Measurements from ENCODE around the gene GALNT15. TPM values are rescaled to one million over a fixed set of nuclear protein-coding genes. Genes with fewer than 3 reads are reported as not detected.

Gene GALNT15
- total and polyA plus RNA-seq, 2 donors (not counting 1 experiment from before 2014, with no cell fraction given) = 10.7 to 37.7 TPM

DNA sequence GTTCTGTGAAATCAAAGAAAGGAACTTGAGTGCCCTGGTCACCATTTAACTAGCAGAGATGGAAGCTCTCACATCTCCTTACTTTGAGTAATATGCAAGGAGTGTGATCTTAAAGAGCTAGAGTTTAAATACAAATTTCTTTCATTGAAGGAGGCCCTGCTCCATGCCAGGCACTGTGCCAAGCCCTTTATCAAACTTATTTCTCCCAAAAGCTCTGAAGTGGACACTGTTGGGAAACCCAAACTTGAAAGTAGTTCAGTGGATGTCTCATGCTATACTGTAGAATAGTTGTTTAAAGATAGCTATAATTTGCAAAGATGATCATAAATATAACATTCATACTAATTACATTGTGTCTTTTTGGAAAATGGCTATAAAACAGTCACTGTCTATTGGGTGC is 17.1 kb downstream of the GALNT15 start:
- H3K4me1 ChIP-seq (ENCODE audit: control insufficient read depth, extremely low read depth, insufficient read depth, low read length) = no peaks in the 10 kb centered on the region
- no peak overlapping the region for H3K4me2 ChIP-seq (ENCODE audit: extremely low read depth, insufficient read depth, low read length)
- DNase-seq (ENCODE audit: low read depth in 2 of 2) = no peak

DNA sequence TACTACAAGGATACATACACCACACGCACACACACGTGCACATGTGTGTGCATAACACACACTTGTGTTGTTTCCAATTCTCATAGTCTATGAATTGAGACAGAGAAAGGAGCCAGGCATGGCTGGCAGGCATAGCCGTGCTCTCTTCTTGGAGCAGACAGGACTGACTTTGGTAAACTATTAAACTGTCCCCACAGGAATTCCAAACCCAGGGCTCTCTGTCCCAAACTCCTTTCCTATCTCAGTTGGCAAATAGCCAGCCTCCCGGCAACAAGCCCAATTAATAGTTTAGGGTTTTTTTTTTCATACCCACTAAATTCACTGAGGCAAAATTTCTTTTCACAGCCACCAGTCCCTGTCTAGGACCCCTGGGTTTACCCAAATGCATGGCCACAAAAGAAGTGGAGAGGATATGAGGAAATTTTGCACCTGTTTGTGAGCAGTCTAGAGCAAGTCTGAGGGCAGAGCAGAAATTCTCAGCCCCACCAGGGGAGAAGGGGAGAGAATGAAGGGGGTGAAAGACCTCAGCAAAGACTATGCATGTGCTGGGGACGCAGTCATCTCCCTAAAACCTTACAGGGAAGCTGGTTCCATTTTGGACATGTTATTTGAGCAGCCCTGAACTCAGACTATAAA is 17.8 kb downstream of the GALNT15 start:
- Histone ChIP-seq H3K4me1 (ENCODE audit: control insufficient read depth, extremely low read depth, insufficient read depth, low read length) (no peaks in the 10 kb centered on the region), H3K27ac (ENCODE audit: insufficient read depth, low read length) (no peak overlapping the region), H3K9ac (ENCODE audit: insufficient read depth, low read length) (no peak overlapping the region), H4K20me1 (ENCODE audit: control insufficient read depth, extremely low read depth, insufficient read depth, low read length) (no peaks in the 10 kb centered on the region), H3K4me2 (ENCODE audit: extremely low read depth, insufficient read depth, low read length) (no peak overlapping the region), H3K9me3 (ENCODE audit: control insufficient read depth, insufficient read depth, low read depth, low read length) (no peaks in the 10 kb centered on the region), H2AFZ (ENCODE audit: low read length) (no peak overlapping the region), H3K79me2 (ENCODE audit: control insufficient read depth, insufficient read depth, low read length) (no peaks in the 10 kb centered on the region), H3K27me3 (ENCODE audit: control insufficient read depth, insufficient read depth, low read length) (no peaks in the 10 kb centered on the region), H3K36me3 (ENCODE audit: control insufficient read depth, insufficient read depth, low read length) (no peaks in the 10 kb centered on the region), H3K4me3 (replicated peaks in 1 of 4; ENCODE audit: control extremely low read depth in 1 of 4, insufficient read depth in 1 of 4, low read depth in 3 of 4, low read length in 4 of 4) (no peak overlapping the region)
- DNase-seq (ENCODE audit: low read depth in 2 of 2) = no peak
- TF ChIP-seq, protein P1, sequence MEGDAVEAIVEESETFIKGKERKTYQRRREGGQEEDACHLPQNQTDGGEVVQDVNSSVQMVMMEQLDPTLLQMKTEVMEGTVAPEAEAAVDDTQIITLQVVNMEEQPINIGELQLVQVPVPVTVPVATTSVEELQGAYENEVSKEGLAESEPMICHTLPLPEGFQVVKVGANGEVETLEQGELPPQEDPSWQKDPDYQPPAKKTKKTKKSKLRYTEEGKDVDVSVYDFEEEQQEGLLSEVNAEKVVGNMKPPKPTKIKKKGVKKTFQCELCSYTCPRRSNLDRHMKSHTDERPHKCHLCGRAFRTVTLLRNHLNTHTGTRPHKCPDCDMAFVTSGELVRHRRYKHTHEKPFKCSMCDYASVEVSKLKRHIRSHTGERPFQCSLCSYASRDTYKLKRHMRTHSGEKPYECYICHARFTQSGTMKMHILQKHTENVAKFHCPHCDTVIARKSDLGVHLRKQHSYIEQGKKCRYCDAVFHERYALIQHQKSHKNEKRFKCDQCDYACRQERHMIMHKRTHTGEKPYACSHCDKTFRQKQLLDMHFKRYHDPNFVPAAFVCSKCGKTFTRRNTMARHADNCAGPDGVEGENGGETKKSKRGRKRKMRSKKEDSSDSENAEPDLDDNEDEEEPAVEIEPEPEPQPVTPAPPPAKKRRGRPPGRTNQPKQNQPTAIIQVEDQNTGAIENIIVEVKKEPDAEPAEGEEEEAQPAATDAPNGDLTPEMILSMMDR (conservative IDR thresholded peaks at IDR 0.05 in 1 of 2, IDR thresholded peaks at IDR 0.05 in 1 of 2; ENCODE audit: low read depth in 1 of 2, low read length in 2 of 2) = no peak
- no peak for TF ChIP-seq EZH2 (IDR thresholded peaks at IDR 0.05; ENCODE audit: low read length, missing control alignments)

More for the DNA sequence above, 17.1 kb downstream of the GALNT15 start:
- Histone ChIP-seq H3K36me3 (ENCODE audit: control insufficient read depth, insufficient read depth, low read length) (no peaks in the 10 kb centered on the region), H3K79me2 (ENCODE audit: control insufficient read depth, insufficient read depth, low read length) (no peaks in the 10 kb centered on the region), H4K20me1 (ENCODE audit: control insufficient read depth, extremely low read depth, insufficient read depth, low read length) (no peaks in the 10 kb centered on the region), H2AFZ (ENCODE audit: low read length) (no peak overlapping the region), H3K9ac (ENCODE audit: insufficient read depth, low read length) (no peak overlapping the region), H3K27me3 (ENCODE audit: control insufficient read depth, insufficient read depth, low read length) (no peaks in the 10 kb centered on the region), H3K27ac (ENCODE audit: insufficient read depth, low read length) (no peak overlapping the region), H3K4me3 (replicated peaks in 1 of 4; ENCODE audit: control extremely low read depth in 1 of 4, insufficient read depth in 1 of 4, low read depth in 3 of 4, low read length in 4 of 4) (no peak overlapping the region), H3K9me3 (ENCODE audit: control insufficient read depth, insufficient read depth, low read depth, low read length) (no peaks in the 10 kb centered on the region)
- TF ChIP-seq, protein P1 (conservative IDR thresholded peaks at IDR 0.05 in 1 of 2, IDR thresholded peaks at IDR 0.05 in 1 of 2; ENCODE audit: low read depth in 1 of 2, low read length in 2 of 2) = no peak
- TF ChIP-seq EZH2 (IDR thresholded peaks at IDR 0.05; ENCODE audit: low read length, missing control alignments) = no peak

DNA sequence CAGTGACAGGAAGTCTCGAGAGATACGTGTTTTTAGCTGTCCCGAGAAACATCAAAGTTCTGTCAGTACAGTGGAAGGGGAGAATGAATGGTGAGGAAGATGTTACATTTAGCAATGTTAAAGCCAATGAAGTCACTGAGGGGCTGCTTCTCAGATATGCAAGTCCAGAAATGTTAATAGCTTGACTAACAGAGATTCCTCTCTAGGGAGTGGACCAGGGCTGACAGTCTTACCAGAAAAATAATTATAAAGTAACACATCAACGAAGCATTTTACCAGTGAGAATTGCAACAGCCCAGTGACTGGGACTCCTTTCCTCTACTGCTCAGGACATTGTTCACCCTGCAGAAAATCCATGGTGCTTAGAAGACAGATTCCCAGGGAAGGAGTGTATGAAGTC is 23.9 kb downstream of the GALNT15 start:
- H3K9me3 ChIP-seq (ENCODE audit: control insufficient read depth, insufficient read depth, low read depth, low read length) = no peaks in the 10 kb centered on the region
- H2AFZ ChIP-seq (ENCODE audit: low read length) = no peak overlapping the region
- H3K27me3 ChIP-seq (ENCODE audit: control insufficient read depth, insufficient read depth, low read length) = no peaks in the 10 kb centered on the region
- no peaks in the 10 kb centered on the region for H3K4me1 ChIP-seq (ENCODE audit: control insufficient read depth, extremely low read depth, insufficient read depth, low read length)
- no peaks in the 10 kb centered on the region for H4K20me1 ChIP-seq (ENCODE audit: control insufficient read depth, extremely low read depth, insufficient read depth, low read length)
- no peak overlapping the region for H3K4me2 ChIP-seq (ENCODE audit: extremely low read depth, insufficient read depth, low read length)
- no peak for DNase-seq (ENCODE audit: low read depth in 2 of 2)
- no peak overlapping the region for H3K4me3 ChIP-seq (replicated peaks in 1 of 4; ENCODE audit: control extremely low read depth in 1 of 4, insufficient read depth in 1 of 4, low read depth in 3 of 4, low read length in 4 of 4)
- TF ChIP-seq, protein P1 (conservative IDR thresholded peaks at IDR 0.05 in 1 of 2, IDR thresholded peaks at IDR 0.05 in 1 of 2; ENCODE audit: low read depth in 1 of 2, low read length in 2 of 2) = no peak
- no peak for TF ChIP-seq EZH2 (IDR thresholded peaks at IDR 0.05; ENCODE audit: low read length, missing control alignments)
- no peaks in the 10 kb centered on the region for H3K79me2 ChIP-seq (ENCODE audit: control insufficient read depth, insufficient read depth, low read length)
- H3K27ac ChIP-seq (ENCODE audit: insufficient read depth, low read length) = no peak overlapping the region
- no peak overlapping the region for H3K9ac ChIP-seq (ENCODE audit: insufficient read depth, low read length)
- no peaks in the 10 kb centered on the region for H3K36me3 ChIP-seq (ENCODE audit: control insufficient read depth, insufficient read depth, low read length)

All from fibroblast of lung (primary cell).